GM23338 (cell line): ENCODE results near the gene PLA2G4F. TPM values are rescaled to one million over a fixed set of nuclear protein-coding genes. Genes with fewer than 3 reads are reported as not detected.

Experiments used
- ATAC-seq: fragments of 200-7000 bp; cut with Tn5 transposase; 3 replicates; pipeline ENCODE4 v1.9.1; 2020
- DNase-seq: peaks from one replicate; pipeline ENCODE4 v3.0.0-alpha.2; 2015; ENCODE audit warnings: low spot score
- H2AFZ ChIP-seq: fragments of 200-600 bp; sonication (generic); 2 replicates; pipeline ENCODE4 v1.8.0; 2016; ENCODE audit warnings: antibody characterized with exemption, mild to moderate bottlenecking, moderate library complexity
- H3F3A ChIP-seq: fragments of 200-600 bp; sonication (generic); replicated peaks from 2 replicates; pipeline ENCODE4 v1.8.0; 2017; ENCODE audit warnings: antibody characterized with exemption, mixed run types, low read depth
- H3K27ac ChIP-seq: fragments of 200-600 bp; sonication (generic); 2 replicates; pipeline ENCODE4 v1.6.1; 2016; ENCODE audit warnings: low read depth
- H3K27me3 ChIP-seq: fragments of 200-600 bp; sonication (generic); 2 replicates; pipeline ENCODE4 v1.8.0; 2016; ENCODE audit warnings: mild to moderate bottlenecking, mixed run types, moderate library complexity; ENCODE audit not compliant: insufficient read depth
- H3K36me3 ChIP-seq: fragments of 200-600 bp; sonication (generic); 2 replicates; pipeline ENCODE4 v1.8.0; 2016; ENCODE audit warnings: mild to moderate bottlenecking; ENCODE audit not compliant: insufficient read depth
- H3K4me1 ChIP-seq: fragments of 200-600 bp; sonication (generic); 2 replicates; pipeline ENCODE4 v1.8.0; 2016; ENCODE audit warnings: mild to moderate bottlenecking, moderate library complexity; ENCODE audit not compliant: insufficient read depth
- H3K4me2 ChIP-seq: fragments of 200-600 bp; sonication (generic); 2 replicates; pipeline ENCODE4 v1.7.1; 2017; ENCODE audit warnings: mixed run types
- H3K4me3 ChIP-seq: fragments of 200-600 bp; sonication (generic); 2 replicates; pipeline ENCODE4 v1.6.1; 2016; ENCODE audit warnings: mixed run types
- H3K79me2 ChIP-seq: fragments of 200-600 bp; sonication (generic); replicated peaks from 2 replicates; pipeline ENCODE4 v1.8.0; 2017; ENCODE audit warnings: mild to moderate bottlenecking; ENCODE audit not compliant: insufficient read depth
- H3K9me2 ChIP-seq: fragments of 200-600 bp; sonication (generic); 2 replicates; pipeline ENCODE4 v1.8.0; 2017; ENCODE audit not compliant: insufficient read depth
- H4K20me1 ChIP-seq: fragments of 200-600 bp; sonication (generic); replicated peaks from 2 replicates; pipeline ENCODE4 v1.8.0; 2017; ENCODE audit warnings: mild to moderate bottlenecking; ENCODE audit not compliant: insufficient read depth
- H3K27ac Mint-ChIP-seq: 2 replicates; pipeline ENCODE4 v1.8.0; 2020; ENCODE audit warnings: inconsistent platforms, mild to moderate bottlenecking, moderate library complexity, mixed read lengths
- H3K27me3 Mint-ChIP-seq: 3 replicates; pipeline ENCODE4 v1.8.0; 2022; ENCODE audit warnings: low read depth, mild to moderate bottlenecking, moderate library complexity, mixed read lengths, inconsistent platforms; ENCODE audit not compliant: insufficient read depth, poor library complexity
- H3K36me3 Mint-ChIP-seq: 3 replicates; pipeline ENCODE4 v1.8.0; 2021; ENCODE audit warnings: low read depth, mild to moderate bottlenecking, inconsistent platforms, moderate library complexity, mixed read lengths
- H3K4me1 Mint-ChIP-seq: 3 replicates; pipeline ENCODE4 v1.8.0; 2020; ENCODE audit warnings: mild to moderate bottlenecking, inconsistent platforms, mixed read lengths
- H3K4me3 Mint-ChIP-seq: 3 replicates; pipeline ENCODE4 v1.8.0; 2021; ENCODE audit warnings: moderate library complexity, mild to moderate bottlenecking, inconsistent platforms, mixed read lengths
- H3K9me3 Mint-ChIP-seq: 3 replicates; pipeline ENCODE4 v1.8.0; 2020; ENCODE audit warnings: moderate library complexity, mild to moderate bottlenecking, inconsistent platforms, mixed read lengths
- CREB1 ChIP-seq: fragments of 250-450 bp; sonication (Bioruptor Pico); IDR thresholded peaks from 2 replicates; pipeline ENCODE4 v1.5.0; 2020; ENCODE audit warnings: low read depth, mild to moderate bottlenecking, moderate library complexity
- CTCF ChIP-seq, 2 experiments: fragments of 200-600 bp in 1 of 2; sonication (generic) in 1 of 2; conservative IDR thresholded peaks; 2 replicates each; pipeline versions ENCODE4 v1.5.1 to v1.6.1; 2016 to 2017; ENCODE audit warnings: antibody characterized with exemption in 2 of 2, low read depth in 2 of 2, mild to moderate bottlenecking in 2 of 2, moderate library complexity in 1 of 2
- ETS1 ChIP-seq: IDR thresholded peaks from 2 replicates; pipeline ENCODE4 v1.6.1; 2016; ENCODE audit warnings: antibody characterized with exemption
- EZH2 ChIP-seq: fragments of 200-600 bp; sonication (generic); IDR thresholded peaks from one replicate; pipeline ENCODE4 v1.8.0; 2017; ENCODE audit warnings: antibody characterized with exemption, mild to moderate bottlenecking, low read depth; ENCODE audit not compliant: unreplicated experiment
- EZH2phosphoT487 ChIP-seq: fragments of 200-600 bp; sonication (generic); IDR thresholded peaks from one replicate; pipeline ENCODE4 v1.8.1; 2018; ENCODE audit warnings: antibody characterized with exemption; ENCODE audit not compliant: unreplicated experiment
- JUNB ChIP-seq: IDR thresholded peaks from one replicate; pipeline ENCODE4 v1.6.1; 2016; ENCODE audit warnings: antibody characterized with exemption; ENCODE audit not compliant: unreplicated experiment
- NANOG ChIP-seq: IDR thresholded peaks from 2 replicates; pipeline ENCODE4 v1.6.1; 2016; ENCODE audit warnings: antibody characterized with exemption, borderline replicate concordance
- POLR2AphosphoS5 ChIP-seq: IDR thresholded peaks from 2 replicates; pipeline ENCODE4 v1.6.1; 2016; ENCODE audit warnings: antibody characterized with exemption, low read depth
- REST ChIP-seq: IDR thresholded peaks from one replicate; pipeline ENCODE4 v1.6.1; 2018; ENCODE audit warnings: antibody characterized with exemption; ENCODE audit not compliant: unreplicated experiment
- STAT1 ChIP-seq: IDR thresholded peaks from one replicate; pipeline ENCODE4 v1.6.1; 2016; ENCODE audit warnings: antibody characterized with exemption; ENCODE audit not compliant: unreplicated experiment
- ZNF114 ChIP-seq: fragments of 250-450 bp; sonication (Bioruptor Pico); IDR thresholded peaks from 2 replicates; pipeline ENCODE4 v1.5.0; 2020; ENCODE audit warnings: mild to moderate bottlenecking, moderate library complexity
- ZNF331 ChIP-seq: fragments of 250-450 bp; sonication (Bioruptor Pico); IDR thresholded peaks from 2 replicates; pipeline ENCODE4 v1.5.0; 2020; ENCODE audit warnings: low read depth, mild to moderate bottlenecking, moderate library complexity
- polyA plus RNA-seq: library from polyadenylated mRNA; unstranded; fragments of >200 nt; fragmentation: Nextera tagmentation; extraction: Ambion mirVana; gene quantifications from 2 replicates; pipeline ENCODE4 v1.2.1, GENCODE V29; 2016
- total RNA-seq: library from RNA; depleted of rRNA; stranded (reverse); fragments of >200 nt; shearing (Covaris generic); gene quantifications from 2 replicates; pipeline ENCODE4 v1.2.3, GENCODE V29; 2014

Gene PLA2G4F
- total and polyA plus RNA-seq, 2 experiments from 2014 or later: not detected

GRCh38 chr15:42094512-42094963, 61.9 kb downstream of the PLA2G4F start, which contains the start of gene PLA2G4D:
TSS of gene PLA2G4D (minus strand) at chr15:42094562. CDS start at chr15:42094459, 103 bp downstream.
- no peak within 1 kb of the TSS for H3K4me3 ChIP-seq
- no peaks in the 10 kb centered on the region for H3K9me3 Mint-ChIP-seq
- no peaks in the 10 kb centered on the region for H4K20me1 ChIP-seq
- ATAC-seq (peak; percentile 25), DNase-seq (no peak)
- no peaks in the 10 kb centered on the region for H3K36me3 ChIP-seq
- no peak within 1 kb of the TSS for H2AFZ ChIP-seq
- peaks cover 2% of the 10 kb centered on the region for H3K27me3 Mint-ChIP-seq
- no peaks in the 10 kb centered on the region for H3K79me2 ChIP-seq
- no peak within 1 kb of the TSS for H3K4me3 Mint-ChIP-seq
- H3K27me3 ChIP-seq: no peaks in the 10 kb centered on the region
- no peaks in the 10 kb centered on the region for H3K36me3 Mint-ChIP-seq
- TF ChIP-seq ZNF114 (no peak), CTCF (conservative IDR thresholded peaks at IDR 0.05; ENCODE audit: low read depth in 2 of 2) (no peak), JUNB (no peak), REST (no peak), POLR2AphosphoS5 (no peak)
- no peak within 1 kb of the TSS for H3K27ac ChIP-seq
- peaks cover 15% of the 10 kb centered on the region for H3K4me1 Mint-ChIP-seq
- H3K4me2 ChIP-seq: no peak within 1 kb of the TSS
- H3K9me2 ChIP-seq: no peaks in the 10 kb centered on the region
- 0 out of 2 replicates have a peak, but pooled peaks cover 4% of the 10 kb centered on the region for H3K4me1 ChIP-seq
- no peak within 1 kb of the TSS for H3K27ac Mint-ChIP-seq
- H3F3A ChIP-seq: no peaks in the 10 kb centered on the region

GRCh38 chr15:42093966-42094365, 62.5 kb downstream of the PLA2G4F start:
- 0 out of 2 replicates have a peak, but pooled peaks cover 4% of the 10 kb centered on the region for H3K4me1 ChIP-seq
- ATAC-seq: no peak
- Mint-ChIP-seq H3K4me3 (no peak overlapping the region), H3K36me3 (no peaks in the 10 kb centered on the region), H3K27ac (no peak overlapping the region), H3K27me3 (peaks cover 4% of the 10 kb centered on the region), H3K9me3 (no peaks in the 10 kb centered on the region), H3K4me1 (peaks cover 15% of the 10 kb centered on the region)
- no peaks in the 10 kb centered on the region for H3K9me2 ChIP-seq
- no peaks in the 10 kb centered on the region for H3K27me3 ChIP-seq
- no peak for DNase-seq
- H3K79me2 ChIP-seq: no peaks in the 10 kb centered on the region
- no peak overlapping the region for H3K4me3 ChIP-seq
- no peaks in the 10 kb centered on the region for H3K36me3 ChIP-seq
- H3K4me2 ChIP-seq: no peak overlapping the region
- H4K20me1 ChIP-seq: no peaks in the 10 kb centered on the region
- H3K27ac ChIP-seq: no peak overlapping the region
- no peaks in the 10 kb centered on the region for H3F3A ChIP-seq
- H2AFZ ChIP-seq: no peak overlapping the region
- no peak for TF ChIP-seq STAT1
- no peak for TF ChIP-seq NANOG
- no peak for TF ChIP-seq CREB1 (CRISPR knock-in tag)
- no peak for TF ChIP-seq ZNF114
- no peak for TF ChIP-seq EZH2phosphoT487
- no peak for TF ChIP-seq ZNF331 (CRISPR knock-in tag)
- TF ChIP-seq REST: no peak
- TF ChIP-seq ETS1: no peak
- TF ChIP-seq CTCF (conservative IDR thresholded peaks at IDR 0.05; ENCODE audit: low read depth in 2 of 2): no peak
- TF ChIP-seq EZH2: no peak
